Hematopoietic multipotent progenitor cell (in vitro differentiated cells): Measurements from ENCODE around the gene SF3A1. TPM values are rescaled to one million over a fixed set of nuclear protein-coding genes. Genes with fewer than 3 reads are reported as not detected.

Experiments used
- DNase-seq, 3 donors: peaks; one replicate each; pipeline ENCODE4 v3.0.0-alpha.2; 2011 to 2015; ENCODE audit warnings: low read depth in 2 of 3, low spot score in 2 of 3
- total RNA-seq: library from RNA; depleted of rRNA; stranded (reverse); fragments of >200 nt; gene quantifications from one replicate; pipeline ENCODE4 v1.2.3, GENCODE V29; 2012

SF3A1 gene
- total RNA-seq, 1 donor = 125 TPM

- no peak for DNase-seq
Observed at GRCh38 chr22:30290342-30291057, 66.2 kb downstream of the SF3A1 start.

- peak in 1 of 3 donors; percentile 63 for DNase-seq
Observed at GRCh38 chr22:30289980-30290313, 66.7 kb downstream of the SF3A1 start.

DNA sequence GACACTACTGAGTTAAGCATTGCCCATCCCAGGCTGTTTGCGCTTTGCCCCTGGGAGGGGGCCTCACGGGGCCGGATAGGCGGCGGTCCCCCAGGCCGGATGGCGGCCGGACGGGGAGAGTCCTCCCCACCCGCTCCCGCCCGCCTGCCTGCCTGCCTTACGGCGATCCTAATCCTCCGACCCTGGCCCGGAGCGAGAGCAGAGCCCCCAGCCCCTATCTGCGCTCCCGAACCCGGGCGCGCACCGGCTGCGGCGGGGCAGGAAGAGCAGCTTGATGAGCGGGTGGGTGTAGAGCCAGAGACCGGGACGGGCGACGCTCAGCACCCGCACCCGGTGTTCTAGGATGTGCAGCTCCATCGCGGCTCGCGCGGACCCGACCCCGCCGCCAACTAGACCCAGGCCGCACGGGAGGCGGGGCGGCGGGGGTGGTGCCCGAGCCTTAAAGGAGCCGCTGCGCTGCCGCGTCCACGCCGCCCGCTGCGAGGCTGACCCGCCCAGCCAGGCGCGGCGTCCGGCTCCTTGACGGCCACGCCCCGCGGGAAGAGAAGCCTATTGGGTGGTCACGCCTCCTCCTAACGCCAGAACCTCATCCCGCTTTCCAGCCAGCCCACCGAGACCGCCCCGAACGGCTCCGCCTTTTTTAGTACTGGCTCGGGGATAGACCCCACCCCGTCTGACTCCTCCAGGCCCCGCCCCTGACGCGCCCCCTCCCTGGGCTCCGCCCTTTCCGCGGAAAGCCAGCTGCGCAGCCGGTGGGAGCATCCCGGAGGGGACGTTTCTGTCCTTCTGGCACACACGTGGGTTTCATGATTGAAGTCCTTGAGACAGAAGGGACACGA, 67.3 kb downstream of the SF3A1 start, which contains the start of gene CASTOR1:
CASTOR1 (minus strand) TSS at position 365 of the 839 bp plus-strand sequence; CDS start at position 357, 8 bp downstream.
- DNase-seq = peak; percentile 52 to 84 (median 83)

DNA sequence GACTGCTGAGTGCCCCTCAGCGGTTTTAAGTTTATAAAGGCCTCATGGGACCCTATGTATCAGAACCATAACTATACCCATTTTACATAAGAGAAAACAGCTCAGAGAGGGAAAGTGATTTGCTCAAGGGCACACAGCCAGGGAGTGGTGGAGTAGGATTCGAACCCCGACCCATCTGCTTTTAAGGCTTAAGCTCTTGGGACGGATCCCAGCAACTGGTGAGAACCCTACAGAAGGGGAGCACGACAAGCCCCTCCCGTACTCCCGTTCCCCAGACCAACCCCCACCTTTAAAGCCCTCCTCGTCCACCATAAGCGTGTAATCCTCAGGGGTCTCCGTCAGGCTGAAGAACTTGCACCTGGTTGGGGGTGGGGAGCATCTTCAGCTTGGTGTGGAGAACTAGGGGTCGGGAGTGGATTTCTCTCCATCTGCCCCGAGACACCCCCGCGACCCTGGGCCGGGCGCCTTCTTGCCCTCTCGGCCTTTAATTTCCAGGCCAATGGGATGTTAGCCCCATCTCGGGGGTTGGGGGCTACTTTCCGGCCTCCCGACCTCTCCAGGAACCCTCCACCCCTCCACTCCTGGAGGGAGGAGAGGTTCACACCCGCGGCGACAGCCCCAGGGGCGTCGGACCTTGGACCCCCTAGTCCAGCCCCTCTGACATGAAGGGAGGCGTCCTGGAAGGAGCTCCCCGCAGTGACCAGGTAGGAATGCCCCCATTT, 68.1 kb downstream of the SF3A1 start:
- no peak for DNase-seq

DNA sequence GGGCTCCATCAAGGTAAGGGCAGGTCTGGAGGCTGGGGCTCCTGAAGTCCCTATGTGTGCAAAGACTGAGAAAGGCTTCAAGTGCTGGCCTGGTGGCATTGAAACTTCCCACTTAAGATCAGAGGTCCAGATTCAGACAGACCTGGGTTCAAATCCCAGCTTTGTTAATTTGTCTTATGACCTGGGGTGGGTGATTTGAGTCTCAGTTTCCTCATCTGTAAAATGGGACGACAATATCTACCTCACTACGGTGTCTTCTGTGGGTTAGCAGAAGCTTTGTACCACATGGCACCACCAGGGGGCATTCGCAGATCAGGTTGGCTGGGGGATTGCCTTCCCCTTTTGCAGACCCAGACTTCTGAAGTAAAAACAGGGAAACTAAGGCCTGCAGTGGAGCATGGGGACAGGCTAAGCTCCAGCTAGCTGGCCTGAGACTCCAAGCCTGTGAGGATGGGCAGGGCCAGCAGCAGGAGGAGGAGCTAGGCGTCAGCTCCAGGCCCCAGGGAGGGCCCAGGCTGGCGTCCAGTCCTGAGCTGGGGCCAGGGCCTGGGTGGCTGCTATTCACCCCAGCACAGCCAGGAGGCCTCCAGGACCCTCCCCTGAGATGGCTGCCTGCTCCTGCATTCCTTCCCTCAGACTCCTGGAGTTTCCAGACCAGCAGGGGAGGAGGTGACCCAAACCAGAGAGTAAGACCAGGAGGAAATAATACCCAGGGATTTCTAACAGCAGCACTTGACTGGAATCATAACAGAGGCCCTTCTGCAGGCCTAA, 68.9 kb downstream of the SF3A1 start:
- peak; percentile 82 to 94 (median 84) for DNase-seq

DNA sequence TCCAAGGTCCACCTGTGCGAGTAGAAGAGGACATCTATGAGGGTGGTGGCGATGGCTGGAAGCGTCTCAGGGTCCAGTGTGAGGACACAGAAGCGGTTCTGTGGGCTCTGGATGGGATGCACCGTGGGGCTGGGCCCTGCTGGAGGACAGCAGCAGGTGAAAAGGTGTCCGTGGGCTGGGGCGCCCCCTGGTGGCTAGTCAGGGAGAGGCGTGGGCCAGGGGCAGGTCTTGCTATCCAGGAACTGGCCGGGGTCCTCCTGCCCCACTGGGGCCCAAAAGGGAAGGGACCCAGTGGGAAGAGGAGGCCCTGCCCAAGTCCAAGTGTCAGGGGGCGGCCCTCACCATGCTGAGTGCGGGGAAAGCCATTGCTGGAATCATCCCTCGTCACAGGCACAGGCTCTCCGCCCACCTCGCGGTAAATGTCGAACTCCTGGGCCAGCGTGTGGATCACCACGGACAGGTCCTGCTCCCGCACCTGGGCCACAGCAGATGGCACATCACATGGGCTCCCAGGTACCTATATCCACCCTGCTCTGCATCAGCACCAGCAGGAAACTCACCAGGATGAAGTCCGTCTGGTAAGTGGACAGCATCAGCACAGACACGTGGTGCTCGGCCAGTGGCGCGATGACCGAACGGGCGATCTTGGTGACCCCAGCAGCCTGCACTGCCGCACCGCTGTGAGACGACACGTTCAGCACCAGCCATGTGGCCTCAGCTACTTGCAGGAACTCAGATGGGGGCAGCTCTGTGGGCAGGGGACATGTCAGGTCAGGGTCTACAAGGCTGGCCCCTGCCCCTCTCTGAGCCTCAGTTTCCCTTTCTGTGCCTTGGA, 69.7 kb downstream of the SF3A1 start:
- peak in 2 of 3 donors; percentile 78 for DNase-seq

GRCh38 chr22:30286331-30286730, 70.4 kb downstream of the SF3A1 start:
- DNase-seq = no peak

- DNase-seq = no peak
Observed at GRCh38 chr22:30285846-30286200, 70.9 kb downstream of the SF3A1 start.

DNA sequence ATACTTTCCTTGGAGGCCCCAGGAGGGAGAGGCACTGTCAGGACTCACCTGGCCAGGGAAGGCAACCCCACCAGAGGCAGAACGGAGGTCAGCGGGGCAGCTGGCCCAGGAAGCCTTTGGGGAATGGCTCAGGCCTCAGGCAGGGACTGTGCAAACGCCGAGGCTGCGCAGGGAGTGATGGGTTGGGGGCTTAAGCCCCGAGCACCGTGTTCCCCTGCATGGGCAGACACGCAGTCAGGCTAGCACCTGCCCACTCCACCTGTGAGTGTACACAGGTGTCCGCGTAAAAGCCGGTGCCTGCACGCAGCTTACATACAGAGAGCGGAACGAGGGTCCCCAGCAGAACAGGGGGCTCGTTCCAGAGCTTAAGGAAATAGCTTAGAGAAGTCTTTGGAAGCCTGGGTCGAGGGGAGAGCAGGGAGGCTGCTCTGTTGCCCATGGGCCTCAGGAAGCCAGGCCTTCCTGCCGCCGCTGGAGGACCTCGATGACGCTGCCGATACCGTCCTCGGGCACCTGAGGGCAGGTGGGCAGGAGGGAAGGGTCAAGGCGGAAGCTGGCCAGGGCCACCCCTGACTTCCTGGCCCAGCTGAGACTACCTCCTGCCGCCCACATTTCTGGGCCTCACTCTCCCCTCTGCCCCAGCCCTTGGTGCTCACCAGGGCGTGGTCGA, 71.4 kb downstream of the SF3A1 start:
- DNase-seq = no peak

DNA sequence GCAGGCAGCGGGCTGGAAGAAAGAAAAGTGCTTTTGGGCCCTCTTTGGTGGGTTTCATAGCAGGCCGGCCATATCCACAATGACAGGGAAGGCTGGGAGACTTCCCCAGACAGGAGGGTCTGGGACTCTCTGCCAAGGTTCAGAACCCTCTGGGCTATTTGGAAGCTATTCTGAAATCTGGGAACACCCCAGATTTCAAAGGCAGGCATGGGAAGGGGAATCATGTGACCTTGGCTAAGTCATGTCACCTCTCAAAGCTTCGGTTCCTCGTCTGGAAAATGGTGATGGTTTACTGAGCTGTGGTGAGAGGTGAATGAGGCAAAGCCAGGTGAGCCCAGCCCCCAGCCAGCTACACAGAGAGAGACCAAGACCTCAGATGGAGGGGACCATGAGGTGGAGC, 72.0 kb downstream of the SF3A1 start:
- DNase-seq = no peak

- no peak for DNase-seq
Observed at GRCh38 chr22:30284172-30284571, 72.5 kb downstream of the SF3A1 start.

DNA sequence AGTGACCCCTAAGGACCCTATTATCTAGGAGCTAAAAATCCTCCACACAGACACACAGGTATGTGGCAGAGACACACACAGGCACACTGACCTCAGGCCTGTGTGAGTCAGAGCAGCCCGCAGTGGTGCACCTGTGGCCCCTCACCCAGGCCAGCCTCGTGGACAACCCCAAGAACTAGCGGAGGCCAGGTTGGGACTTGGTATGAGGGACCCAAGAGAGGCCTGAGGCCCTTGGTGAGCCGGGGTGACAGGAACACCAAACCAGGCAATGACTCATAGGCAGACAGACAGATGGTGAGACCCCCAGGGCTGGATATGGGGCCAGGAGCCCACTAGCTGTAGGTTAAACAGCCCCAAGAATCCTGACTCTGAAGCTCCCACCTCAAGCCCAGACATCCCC, 73.4 kb downstream of the SF3A1 start:
- DNase-seq = no peak

DNA sequence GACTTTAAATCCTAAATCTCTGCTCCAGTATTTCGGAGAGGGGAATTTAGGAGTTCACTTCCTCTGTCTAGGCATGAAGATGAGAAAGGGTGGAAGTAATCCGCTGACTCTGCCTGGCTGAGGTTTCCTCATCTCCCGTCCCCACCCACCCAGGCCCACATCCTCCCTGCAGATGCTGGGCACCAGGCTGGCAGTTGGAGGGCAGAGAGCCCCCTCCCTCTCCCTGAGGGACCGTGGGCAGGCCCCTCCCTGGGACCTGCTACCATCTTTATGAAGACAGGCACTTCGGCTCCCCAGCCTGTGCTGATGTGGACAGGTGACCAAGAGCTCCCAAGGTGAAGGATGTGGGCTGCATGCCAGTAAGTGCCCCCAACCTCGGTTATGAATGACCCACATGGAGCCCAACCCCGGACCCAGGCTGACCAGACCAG, 74.1 kb downstream of the SF3A1 start:
- DNase-seq = peak in 1 of 3 donors; percentile 61

Other genes with a start within 250 kb of the SF3A1 start
- 0.54 TPM for gene LIF, start 110.1 kb downstream of the SF3A1 start, total RNA-seq
- gene OSM, start 90.0 kb downstream of the SF3A1 start, total RNA-seq = 88.9 TPM
- gene CASTOR1, start 67.4 kb downstream of the SF3A1 start, total RNA-seq = 20.7 TPM
- 23.4 TPM for gene TBC1D10A, start 30.0 kb downstream of the SF3A1 start, total RNA-seq
- gene CCDC157, start 113 bp upstream of the SF3A1 start, total RNA-seq = 5.9 TPM
- 14.0 TPM for gene RNF215, start 30.5 kb upstream of the SF3A1 start, total RNA-seq
- 3.2 TPM for gene SEC14L2, start 40.1 kb upstream of the SF3A1 start, total RNA-seq
- 21.3 TPM for gene MTFP1, start 68.9 kb upstream of the SF3A1 start, total RNA-seq
- gene SEC14L3, start 115.1 kb upstream of the SF3A1 start, total RNA-seq = not detected
- gene SEC14L4, start 148.8 kb upstream of the SF3A1 start, total RNA-seq = under 0.01 TPM
- under 0.01 TPM for gene SEC14L6, start 189.8 kb upstream of the SF3A1 start, total RNA-seq
- gene GAL3ST1, start 217.8 kb upstream of the SF3A1 start, total RNA-seq = 0.27 TPM
- 131 TPM for gene PES1, start 235.0 kb upstream of the SF3A1 start, total RNA-seq